Left ventricle myocardium inferior (tissue), 1 donor: Measurements from ENCODE around the gene IMP4. TPM values are rescaled to one million over a fixed set of nuclear protein-coding genes. Genes with fewer than 3 reads are reported as not detected.

Experiments
- DNase-seq: peaks from one replicate; pipeline ENCODE4 v3.0.0-alpha.2; 2020
- H3K27ac ChIP-seq: fragments of 200-600 bp; replicated peaks from 2 replicates; pipeline ENCODE4 v1.8.0; 2021
- H3K27me3 ChIP-seq: fragments of 200-600 bp; 2 replicates; pipeline ENCODE4 v1.8.0; 2021; ENCODE audit warnings: low read depth
- H3K36me3 ChIP-seq: fragments of 200-600 bp; 2 replicates; pipeline ENCODE4 v1.8.0; 2021
- H3K4me1 ChIP-seq: fragments of 200-600 bp; 2 replicates; pipeline ENCODE4 v1.8.0; 2021
- H3K4me3 ChIP-seq: fragments of 200-600 bp; 2 replicates; pipeline ENCODE4 v1.8.0; 2021; ENCODE audit warnings: mild to moderate bottlenecking, moderate library complexity
- H3K9me3 ChIP-seq: fragments of 200-600 bp; replicated peaks from 2 replicates; pipeline ENCODE4 v1.8.0; 2021
- intact Hi-C: fragments of 100-400 bp; cut with micrococcal nuclease; formaldehyde crosslinking; loops from one replicate; pipeline ENCODE4 v1.11.0; 2022
- total RNA-seq: library from RNA; stranded (reverse); fragmentation: NEBNext Ultra II Directional; extraction: Animal tissue kit (Norgen Biotek cat#: 25700); gene quantifications from one replicate; pipeline ENCODE4 v1.2.1, GENCODE V29; 2021
- TF ChIP-seq, protein P1 (sequence below): fragments of 200-600 bp; IDR thresholded peaks from 2 replicates; pipeline ENCODE4 v1.8.0; 2021; ENCODE audit warnings: antibody characterized with exemption, mild to moderate bottlenecking, borderline replicate concordance
- donor health status: DM: no; HTN: yes; CAD: no; lungs with severe emphysema.

The IMP4 gene
- total RNA-seq, 1 donor from 2014 or later, result 57.2 TPM

DNA sequence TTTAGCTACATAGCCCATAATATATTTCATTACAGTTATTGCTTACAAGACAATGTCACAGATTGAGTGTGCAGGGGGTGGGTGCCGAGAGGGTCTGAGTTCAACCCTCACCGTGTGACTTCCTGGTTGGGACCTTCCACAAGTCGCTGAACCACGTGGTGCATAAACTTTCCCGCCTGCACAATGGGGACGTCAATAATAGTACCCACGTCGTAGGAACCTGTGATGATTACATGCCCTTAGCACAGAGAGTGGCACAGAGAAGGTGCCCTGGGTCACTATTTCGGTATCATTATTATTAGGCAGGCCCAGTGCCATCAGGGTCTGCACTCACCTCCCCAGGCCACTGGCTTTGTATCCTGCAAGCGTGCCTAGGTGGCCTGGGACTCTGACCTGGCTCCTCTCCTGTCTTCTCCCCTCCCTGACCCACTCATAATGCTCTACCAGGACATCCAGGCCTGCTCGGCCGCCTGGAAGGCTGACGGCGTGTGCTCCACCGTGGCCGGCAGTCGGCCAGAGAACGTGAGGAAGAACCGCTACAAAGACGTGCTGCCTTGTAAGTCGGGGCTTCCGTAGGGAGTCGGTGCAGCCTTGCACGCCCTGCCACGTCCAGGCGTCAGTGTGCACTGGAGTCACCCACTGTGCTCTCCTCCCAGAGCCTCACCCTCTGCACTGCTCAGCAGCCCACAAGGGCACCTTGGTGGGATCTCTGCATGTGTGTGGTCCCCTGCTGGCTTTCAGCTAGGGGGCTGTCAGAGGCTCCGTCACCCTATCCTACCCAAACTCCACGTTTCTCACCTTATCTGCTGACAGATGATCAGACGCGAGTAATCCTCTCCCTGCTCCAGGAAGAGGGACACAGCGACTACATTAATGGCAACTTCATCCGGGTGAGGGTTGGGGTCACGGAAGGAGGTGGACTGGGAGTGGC, 16.0 kb downstream of the IMP4 start:
- Histone ChIP-seq H3K4me1 (peaks cover 30% of the 10 kb centered on the region), H3K36me3 (no peaks in the 10 kb centered on the region), H3K27me3 (no peaks in the 10 kb centered on the region), H3K4me3 (no peak overlapping the region), H3K27ac (no peak overlapping the region), H3K9me3 (peaks cover 8% of the 10 kb centered on the region)
- intact Hi-C loops, result no loop called here
- TF ChIP-seq, protein P1, sequence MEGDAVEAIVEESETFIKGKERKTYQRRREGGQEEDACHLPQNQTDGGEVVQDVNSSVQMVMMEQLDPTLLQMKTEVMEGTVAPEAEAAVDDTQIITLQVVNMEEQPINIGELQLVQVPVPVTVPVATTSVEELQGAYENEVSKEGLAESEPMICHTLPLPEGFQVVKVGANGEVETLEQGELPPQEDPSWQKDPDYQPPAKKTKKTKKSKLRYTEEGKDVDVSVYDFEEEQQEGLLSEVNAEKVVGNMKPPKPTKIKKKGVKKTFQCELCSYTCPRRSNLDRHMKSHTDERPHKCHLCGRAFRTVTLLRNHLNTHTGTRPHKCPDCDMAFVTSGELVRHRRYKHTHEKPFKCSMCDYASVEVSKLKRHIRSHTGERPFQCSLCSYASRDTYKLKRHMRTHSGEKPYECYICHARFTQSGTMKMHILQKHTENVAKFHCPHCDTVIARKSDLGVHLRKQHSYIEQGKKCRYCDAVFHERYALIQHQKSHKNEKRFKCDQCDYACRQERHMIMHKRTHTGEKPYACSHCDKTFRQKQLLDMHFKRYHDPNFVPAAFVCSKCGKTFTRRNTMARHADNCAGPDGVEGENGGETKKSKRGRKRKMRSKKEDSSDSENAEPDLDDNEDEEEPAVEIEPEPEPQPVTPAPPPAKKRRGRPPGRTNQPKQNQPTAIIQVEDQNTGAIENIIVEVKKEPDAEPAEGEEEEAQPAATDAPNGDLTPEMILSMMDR, result no peak
- DNase-seq, result no peak

- intact Hi-C loops, result no loop called here
- H3K27me3 ChIP-seq, result no peaks in the 10 kb centered on the region
- H3K4me1 ChIP-seq, result peaks cover 22% of the 10 kb centered on the region
- H3K9me3 ChIP-seq, result peaks cover 8% of the 10 kb centered on the region
- TF ChIP-seq, protein P1, result no peak
- no peaks in the 10 kb centered on the region for H3K36me3 ChIP-seq
- no peak overlapping the region for H3K27ac ChIP-seq
- no peak overlapping the region for H3K4me3 ChIP-seq
- no peak for DNase-seq
Measured at GRCh38 chr2:130359466-130359865, 16.8 kb downstream of the IMP4 start.

- H3K27me3 ChIP-seq, result no peaks in the 10 kb centered on the region
- intact Hi-C loops, result no loop called here
- no peaks in the 10 kb centered on the region for H3K4me1 ChIP-seq
- TF ChIP-seq, protein P1, result no peak
- H3K9me3 ChIP-seq, result peaks cover 8% of the 10 kb centered on the region
- no peak for DNase-seq
- H3K27ac ChIP-seq, result no peak overlapping the region
- H3K4me3 ChIP-seq, result no peak overlapping the region
- no peaks in the 10 kb centered on the region for H3K36me3 ChIP-seq
Measured at GRCh38 chr2:130363479-130363878, 20.8 kb downstream of the IMP4 start.

- intact Hi-C loops, result no loop called here
- Histone ChIP-seq H3K4me1 (no peaks in the 10 kb centered on the region), H3K36me3 (no peaks in the 10 kb centered on the region), H3K9me3 (peaks cover 4% of the 10 kb centered on the region), H3K4me3 (no peak overlapping the region), H3K27ac (no peak overlapping the region), H3K27me3 (no peaks in the 10 kb centered on the region)
- TF ChIP-seq, protein P1, result no peak
- no peak for DNase-seq
Measured at GRCh38 chr2:130365075-130365474, 22.4 kb downstream of the IMP4 start.

DNA sequence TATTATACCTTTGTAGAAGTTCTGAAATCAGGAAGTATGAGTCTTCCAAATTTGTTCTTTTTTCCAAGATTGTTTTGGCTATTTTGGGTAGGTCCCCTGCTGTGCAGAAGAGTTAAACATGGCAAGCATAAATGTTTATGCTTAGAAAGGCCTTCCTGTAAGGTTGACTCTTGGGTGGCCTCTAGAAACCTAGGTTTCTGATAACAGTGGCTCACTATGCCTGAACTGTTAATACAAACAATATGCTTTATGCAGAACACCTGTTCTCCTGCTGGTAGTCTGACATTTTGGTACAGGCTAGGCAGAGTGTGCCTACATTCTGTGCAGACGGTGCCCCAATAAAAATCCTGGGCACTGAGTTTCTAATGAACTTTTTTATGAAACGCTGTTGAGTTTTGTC, 23.3 kb downstream of the IMP4 start:
- Histone ChIP-seq H3K4me1 (peaks cover 9% of the 10 kb centered on the region), H3K27ac (no peak overlapping the region), H3K27me3 (no peaks in the 10 kb centered on the region), H3K4me3 (no peak overlapping the region), H3K9me3 (no peaks in the 10 kb centered on the region), H3K36me3 (no peaks in the 10 kb centered on the region)
- TF ChIP-seq, protein P1, result no peak
- DNase-seq, result no peak
- intact Hi-C loops, result no loop called here
